GM12891 (cell line): Measurements from ENCODE around the gene COL19A1.

Experiments used
- POLR2A ChIP-seq: IDR thresholded peaks from 2 replicates; pipeline ENCODE4 v1.6.1; 2011; ENCODE audit warnings: low read depth, low read length, control low read depth
- POLR2AphosphoS5 ChIP-seq: IDR thresholded peaks from 2 replicates; pipeline ENCODE4 v1.6.1; 2011; ENCODE audit warnings: low read depth, low read length, control low read depth
- TAF1 ChIP-seq: IDR thresholded peaks from 2 replicates; pipeline ENCODE4 v1.6.1; 2011; ENCODE audit warnings: low read depth, low read length, control low read depth

DNA sequence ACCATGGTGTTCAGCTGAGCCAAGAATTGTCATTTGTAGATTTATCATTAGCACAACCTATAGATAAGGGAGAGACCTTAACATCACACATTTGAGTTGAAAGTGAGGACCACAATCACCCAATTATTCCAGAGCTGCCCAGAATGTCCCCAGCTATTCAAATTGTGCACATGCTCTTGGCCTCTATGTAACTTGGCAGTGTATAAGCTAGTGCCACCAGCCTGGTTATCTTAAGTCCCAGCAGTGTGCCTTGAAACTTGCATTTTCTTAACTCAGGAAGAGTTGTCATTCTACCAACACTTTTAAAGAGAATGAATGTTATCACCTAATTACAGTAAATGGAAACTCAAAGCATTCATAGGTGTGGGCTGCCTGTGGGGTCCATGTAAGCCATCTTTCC is 245.4 kb downstream of the COL19A1 start:
- TF ChIP-seq POLR2AphosphoS5 (no peak), POLR2A (no peak), TAF1 (no peak)
